MM.1S (cell line): ENCODE data around the gene GGA2.

ENCODE experiments used
- DNase-seq: peaks from one replicate; pipeline ENCODE4 v3.0.0-alpha.2; 2015
- H2AFZ ChIP-seq: fragments of 300-600 bp; sonication (generic); 2 replicates; pipeline ENCODE4 v1.6.0; 2016; ENCODE audit warnings: antibody characterized with exemption, low read length
- H3F3A ChIP-seq: fragments of 300-600 bp; sonication (generic); 2 replicates; pipeline ENCODE4 v1.6.1; 2016; ENCODE audit warnings: mild to moderate bottlenecking, antibody characterized with exemption, low read length, moderate library complexity, mixed read lengths; ENCODE audit not compliant: insufficient read depth
- H3K27ac ChIP-seq: fragments of 300-600 bp; sonication (generic); 2 replicates; pipeline ENCODE4 v1.5.1; 2016; ENCODE audit warnings: mild to moderate bottlenecking, low read length
- H3K27me3 ChIP-seq: fragments of 300-600 bp; sonication (generic); replicated peaks from 2 replicates; pipeline ENCODE4 v1.6.0; 2016; ENCODE audit warnings: low read length; ENCODE audit not compliant: insufficient read depth
- H3K36me3 ChIP-seq: fragments of 300-600 bp; sonication (generic); replicated peaks from 2 replicates; pipeline ENCODE4 v1.6.1; 2016; ENCODE audit warnings: mild to moderate bottlenecking, low read length, mixed read lengths; ENCODE audit not compliant: insufficient read depth
- H3K4me1 ChIP-seq: fragments of 300-600 bp; sonication (generic); 2 replicates; pipeline ENCODE4 v1.6.1; 2016; ENCODE audit warnings: low read length, mixed read lengths
- H3K4me2 ChIP-seq: fragments of 300-600 bp; sonication (generic); 2 replicates; pipeline ENCODE4 v1.6.0; 2016; ENCODE audit warnings: low read depth, low read length
- H3K4me3 ChIP-seq: fragments of 300-600 bp; sonication (generic); 2 replicates; pipeline ENCODE4 v1.5.1; 2016; ENCODE audit warnings: low read length, mixed read lengths
- H3K79me2 ChIP-seq: fragments of 300-600 bp; sonication (generic); 2 replicates; pipeline ENCODE4 v1.6.1; 2016; ENCODE audit warnings: mixed run types, low read length, mixed read lengths
- H3K9ac ChIP-seq: fragments of 300-600 bp; sonication (generic); 2 replicates; pipeline ENCODE4 v1.6.1; 2016; ENCODE audit warnings: low read length, mixed read lengths
- H3K9me2 ChIP-seq: fragments of 300-600 bp; sonication (generic); replicated peaks from 2 replicates; pipeline ENCODE4 v1.6.1; 2016; ENCODE audit warnings: mild to moderate bottlenecking, low read length, mixed read lengths; ENCODE audit not compliant: insufficient read depth
- H3K9me3 ChIP-seq: fragments of 300-600 bp; sonication (generic); replicated peaks from 2 replicates; pipeline ENCODE4 v1.6.1; 2016; ENCODE audit warnings: mild to moderate bottlenecking, low read length, mixed read lengths; ENCODE audit not compliant: insufficient read depth
- H4K20me1 ChIP-seq: fragments of 300-600 bp; sonication (generic); 2 replicates; pipeline ENCODE4 v1.6.1; 2016; ENCODE audit warnings: mild to moderate bottlenecking, low read length, moderate library complexity, mixed read lengths; ENCODE audit not compliant: insufficient read depth
- EZH2 ChIP-seq: fragments of 300-600 bp; sonication (generic); optimal IDR thresholded peaks from 2 replicates; pipeline ENCODE3; 2017; ENCODE audit warnings: low read depth, mild to moderate bottlenecking, antibody characterized with exemption, low read length, mixed read lengths
- EZH2phosphoT487 ChIP-seq: fragments of 300-600 bp; sonication (generic); IDR thresholded peaks from 2 replicates; pipeline ENCODE4 v1.6.1; 2018; ENCODE audit warnings: antibody characterized with exemption, low read length
- TF ChIP-seq, protein P1 (sequence below): fragments of 300-600 bp; sonication (generic); IDR thresholded peaks from 2 replicates; pipeline ENCODE4 v1.5.1; 2016; ENCODE audit warnings: antibody characterized with exemption, low read length, mixed read lengths

The GGA2 gene

DNA sequence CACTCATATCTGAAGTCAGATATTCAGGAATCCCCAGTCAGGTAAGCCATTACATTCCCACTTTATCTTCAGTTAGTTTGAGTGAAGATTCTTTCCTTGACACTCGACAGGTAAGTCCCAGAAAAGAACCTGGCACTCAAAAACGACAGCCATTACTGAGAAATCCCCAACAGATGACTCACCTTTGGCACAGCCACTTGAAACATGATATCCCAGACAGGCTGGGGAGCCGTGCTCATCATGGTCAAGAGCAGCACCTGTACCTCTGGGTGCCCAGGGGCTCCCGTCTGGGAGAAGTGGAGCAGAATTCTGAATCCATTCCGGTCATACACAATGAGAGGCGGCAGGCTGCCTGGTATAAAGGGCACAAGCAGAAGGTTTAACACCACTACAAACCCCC is 40.5 kb downstream of the GGA2 start:
- no peak for DNase-seq
- no peak overlapping the region for H3K9ac ChIP-seq
- no peak overlapping the region for H3K4me2 ChIP-seq
- no peak overlapping the region for H3K4me3 ChIP-seq
- no peaks in the 10 kb centered on the region for H3K79me2 ChIP-seq
- H3K27ac ChIP-seq, result no peak overlapping the region
- H3K9me2 ChIP-seq, result no peaks in the 10 kb centered on the region
- H3K36me3 ChIP-seq, result peaks cover 14% of the 10 kb centered on the region
- H3K27me3 ChIP-seq, result no peaks in the 10 kb centered on the region
- H4K20me1 ChIP-seq, result no peaks in the 10 kb centered on the region
- H3K4me1 ChIP-seq, result no peaks in the 10 kb centered on the region
- no peak overlapping the region for H2AFZ ChIP-seq
- TF ChIP-seq EZH2phosphoT487 (no peak), EZH2 (no peak)
- TF ChIP-seq, protein P1, sequence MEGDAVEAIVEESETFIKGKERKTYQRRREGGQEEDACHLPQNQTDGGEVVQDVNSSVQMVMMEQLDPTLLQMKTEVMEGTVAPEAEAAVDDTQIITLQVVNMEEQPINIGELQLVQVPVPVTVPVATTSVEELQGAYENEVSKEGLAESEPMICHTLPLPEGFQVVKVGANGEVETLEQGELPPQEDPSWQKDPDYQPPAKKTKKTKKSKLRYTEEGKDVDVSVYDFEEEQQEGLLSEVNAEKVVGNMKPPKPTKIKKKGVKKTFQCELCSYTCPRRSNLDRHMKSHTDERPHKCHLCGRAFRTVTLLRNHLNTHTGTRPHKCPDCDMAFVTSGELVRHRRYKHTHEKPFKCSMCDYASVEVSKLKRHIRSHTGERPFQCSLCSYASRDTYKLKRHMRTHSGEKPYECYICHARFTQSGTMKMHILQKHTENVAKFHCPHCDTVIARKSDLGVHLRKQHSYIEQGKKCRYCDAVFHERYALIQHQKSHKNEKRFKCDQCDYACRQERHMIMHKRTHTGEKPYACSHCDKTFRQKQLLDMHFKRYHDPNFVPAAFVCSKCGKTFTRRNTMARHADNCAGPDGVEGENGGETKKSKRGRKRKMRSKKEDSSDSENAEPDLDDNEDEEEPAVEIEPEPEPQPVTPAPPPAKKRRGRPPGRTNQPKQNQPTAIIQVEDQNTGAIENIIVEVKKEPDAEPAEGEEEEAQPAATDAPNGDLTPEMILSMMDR, result no peak
- no peaks in the 10 kb centered on the region for H3F3A ChIP-seq
- H3K9me3 ChIP-seq, result no peaks in the 10 kb centered on the region

DNA sequence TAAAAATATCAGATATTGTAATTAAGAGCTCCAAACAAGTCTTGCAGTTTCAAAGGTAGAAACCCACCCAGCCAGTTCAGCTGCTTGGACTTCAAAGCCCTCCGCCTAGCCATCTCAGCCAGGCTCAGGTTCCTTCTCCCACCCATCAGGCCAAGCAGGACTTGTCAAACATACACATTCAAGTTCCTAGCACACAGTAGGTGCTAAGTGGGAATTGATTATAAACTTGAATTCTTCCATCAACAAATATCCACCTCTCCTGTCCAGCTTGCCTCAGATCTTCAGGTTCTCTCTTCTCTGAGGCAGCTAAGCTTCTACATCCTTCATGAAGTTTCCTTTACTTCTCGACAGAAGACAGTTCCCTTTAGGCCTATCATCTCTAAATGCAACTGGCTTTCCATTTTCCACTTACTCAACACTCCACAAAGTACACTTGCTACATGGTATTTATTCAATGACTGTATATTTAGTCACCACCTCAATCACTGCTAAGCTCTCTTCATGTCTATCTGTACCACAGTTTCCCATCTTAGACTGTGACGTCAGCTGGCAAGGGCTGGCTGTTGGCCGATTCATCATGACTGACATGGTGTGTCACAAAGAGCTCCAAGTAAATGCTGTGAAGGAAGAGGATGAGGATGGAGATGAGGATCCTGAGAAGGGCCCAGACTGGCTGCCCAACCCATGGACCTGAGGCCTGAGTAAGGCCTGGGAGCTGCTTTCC is 44.0 kb downstream of the GGA2 start:
- Histone ChIP-seq H3K9ac (no peak overlapping the region), H3K9me3 (no peaks in the 10 kb centered on the region), H3F3A (no peaks in the 10 kb centered on the region), H3K4me2 (no peak overlapping the region), H3K27ac (no peak overlapping the region), H3K9me2 (no peaks in the 10 kb centered on the region), H3K27me3 (no peaks in the 10 kb centered on the region), H3K4me1 (no peaks in the 10 kb centered on the region), H3K79me2 (no peaks in the 10 kb centered on the region), H4K20me1 (no peaks in the 10 kb centered on the region), H3K4me3 (no peak overlapping the region), H3K36me3 (peaks cover 11% of the 10 kb centered on the region), H2AFZ (no peak overlapping the region)
- no peak for DNase-seq
- TF ChIP-seq EZH2 (no peak), EZH2phosphoT487 (no peak)
- TF ChIP-seq, protein P1, result no peak

DNA sequence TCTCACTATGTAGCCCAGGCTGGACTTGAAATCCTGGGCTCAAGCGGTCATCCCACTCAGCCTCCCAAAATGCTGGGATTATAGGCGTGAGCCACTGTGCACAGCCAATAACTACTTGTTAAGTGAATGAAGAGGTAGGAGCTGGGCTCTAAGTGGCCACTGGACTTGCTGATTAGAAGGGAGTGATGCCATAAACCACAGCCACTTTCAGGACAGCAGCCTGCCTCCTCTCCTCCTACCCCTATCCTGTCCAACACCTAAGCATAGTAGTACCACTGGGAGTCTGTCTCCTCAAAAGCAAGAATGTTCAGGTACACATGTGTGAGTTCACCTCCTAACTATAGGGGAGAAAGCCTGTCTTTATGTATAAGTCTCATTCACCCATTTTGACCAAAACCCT is 45.1 kb downstream of the GGA2 start:
- DNase-seq, result no peak
- no peaks in the 10 kb centered on the region for H3K79me2 ChIP-seq
- no peaks in the 10 kb centered on the region for H3K27me3 ChIP-seq
- no peak overlapping the region for H3K4me3 ChIP-seq
- peaks cover 11% of the 10 kb centered on the region for H3K36me3 ChIP-seq
- no peaks in the 10 kb centered on the region for H3K4me1 ChIP-seq
- no peak overlapping the region for H3K9ac ChIP-seq
- H3F3A ChIP-seq, result no peaks in the 10 kb centered on the region
- H3K4me2 ChIP-seq, result no peak overlapping the region
- no peaks in the 10 kb centered on the region for H3K9me2 ChIP-seq
- no peak overlapping the region for H2AFZ ChIP-seq
- H3K27ac ChIP-seq, result no peak overlapping the region
- H3K9me3 ChIP-seq, result no peaks in the 10 kb centered on the region
- H4K20me1 ChIP-seq, result no peaks in the 10 kb centered on the region
- no peak for TF ChIP-seq EZH2phosphoT487
- TF ChIP-seq, protein P1, result no peak
- TF ChIP-seq EZH2, result no peak
